Stimulated activated CD8-positive, alpha-beta memory T cell treated with anti-CD3 and anti-CD28 coated beads, Interleukin-2, amount 100 ng/mL, for 1 hour (primary cell): ENCODE measurements around the gene VASP.
A peak's percentile ranks its signal among the peaks of the same experiment; 100 is the strongest.

Experiments used
- DNase-seq, 2 donors: peaks; one replicate each; pipeline ENCODE4 v3.0.0-alpha.2; 2020; ENCODE audit warnings: low read depth in 2 of 2

Gene VASP

GRCh38 chr19:45515081-45515624 lies 7.9 kb downstream of the VASP start:
- DNase-seq = no peak

DNA sequence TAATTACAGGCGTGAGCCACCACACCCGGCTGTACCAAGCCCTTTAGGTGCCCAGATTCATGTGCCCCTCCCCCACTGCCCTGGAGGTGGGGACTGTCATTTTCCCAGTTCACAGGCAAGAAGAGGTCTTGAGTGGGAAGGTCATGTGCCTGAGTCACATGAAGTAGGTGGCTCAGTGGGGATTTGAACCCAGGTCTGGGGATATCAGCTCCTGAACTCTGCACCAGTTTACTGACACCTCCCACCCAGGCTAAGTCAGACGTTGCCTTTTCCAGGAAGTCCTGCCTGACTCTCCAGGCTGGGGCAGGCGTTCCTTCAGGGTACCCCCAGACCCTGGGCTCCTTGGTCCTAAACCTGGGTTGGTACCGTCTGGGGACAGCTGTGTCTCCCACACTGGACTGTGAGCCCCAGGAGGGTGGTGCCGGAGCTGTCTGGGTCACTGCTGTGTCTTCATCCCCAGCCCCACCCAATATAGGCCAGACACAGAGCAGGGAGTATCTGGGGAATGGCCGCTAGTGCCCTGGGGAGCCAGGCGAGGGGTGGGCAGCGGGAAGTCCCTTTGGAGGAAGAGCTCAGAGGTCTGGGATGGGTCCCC lies 8.6 kb downstream of the VASP start:
- DNase-seq = no peak

DNA sequence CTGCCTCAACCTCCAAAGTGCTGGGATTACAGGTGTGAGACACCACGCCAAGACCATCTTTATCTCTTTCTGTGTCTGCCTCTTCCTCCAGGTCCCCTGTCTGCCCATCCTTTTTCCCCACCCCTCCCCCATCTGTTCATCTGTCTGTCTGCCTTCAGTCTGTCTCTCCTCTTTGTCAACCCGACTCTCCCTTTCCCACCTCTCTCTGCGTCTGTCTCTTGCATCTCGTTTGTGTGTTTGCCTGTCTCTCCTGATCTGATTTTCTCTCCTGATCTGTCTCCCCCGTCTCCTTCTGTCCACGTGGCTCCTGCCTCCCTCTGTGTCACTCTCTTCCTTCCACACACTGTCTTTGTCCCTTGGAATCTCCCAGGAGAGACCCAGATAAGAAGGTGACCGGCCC lies 10.0 kb downstream of the VASP start:
- DNase-seq = no peak

GRCh38 chr19:45517641-45518468 lies 10.6 kb downstream of the VASP start:
- DNase-seq = no peak

- DNase-seq = no peak
Measured at GRCh38 chr19:45518469-45518826, 11.2 kb downstream of the VASP start.

GRCh38 chr19:45522010-45522941 lies 15.0 kb downstream of the VASP start:
- no peak for DNase-seq

- peak; percentile 52 for DNase-seq
Measured at GRCh38 chr19:45523642-45524256, 16.5 kb downstream of the VASP start.

GRCh38 chr19:45524575-45525129 lies 17.4 kb downstream of the VASP start:
- DNase-seq = no peak

DNA sequence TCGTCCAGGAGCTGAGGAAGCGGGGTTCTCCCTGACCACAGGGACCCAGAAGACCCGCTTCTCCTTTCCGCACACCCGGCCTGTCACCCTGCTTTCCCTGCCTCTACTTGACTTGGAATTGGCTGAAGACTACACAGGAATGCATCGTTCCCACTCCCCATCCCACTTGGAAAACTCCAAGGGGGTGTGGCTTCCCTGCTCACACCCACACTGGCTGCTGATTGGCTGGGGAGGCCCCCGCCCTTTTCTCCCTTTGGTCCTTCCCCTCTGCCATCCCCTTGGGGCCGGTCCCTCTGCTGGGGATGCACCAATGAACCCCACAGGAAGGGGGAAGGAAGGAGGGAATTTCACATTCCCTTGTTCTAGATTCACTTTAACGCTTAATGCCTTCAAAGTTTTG lies 18.9 kb downstream of the VASP start:
- no peak for DNase-seq

DNA sequence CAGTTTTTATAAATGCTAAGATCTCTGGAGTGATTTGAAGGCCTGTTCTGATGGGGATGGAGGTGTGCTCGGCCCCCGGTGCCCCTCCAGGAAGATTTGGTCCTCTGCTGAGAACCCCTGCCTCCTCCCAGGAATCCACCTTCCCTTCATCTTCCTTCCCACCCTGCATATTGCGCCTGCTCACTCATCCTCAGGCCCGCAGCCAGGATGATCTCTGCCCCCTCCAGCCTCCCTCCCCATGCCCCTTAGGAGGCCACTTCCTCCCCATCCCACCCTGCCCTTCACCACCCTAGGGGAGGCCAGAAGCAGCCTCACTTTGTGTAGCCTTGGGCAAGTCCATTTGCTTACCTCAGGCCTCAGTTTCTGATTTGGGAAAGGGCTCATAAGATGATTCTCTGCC lies 19.7 kb downstream of the VASP start:
- DNase-seq = no peak

DNA sequence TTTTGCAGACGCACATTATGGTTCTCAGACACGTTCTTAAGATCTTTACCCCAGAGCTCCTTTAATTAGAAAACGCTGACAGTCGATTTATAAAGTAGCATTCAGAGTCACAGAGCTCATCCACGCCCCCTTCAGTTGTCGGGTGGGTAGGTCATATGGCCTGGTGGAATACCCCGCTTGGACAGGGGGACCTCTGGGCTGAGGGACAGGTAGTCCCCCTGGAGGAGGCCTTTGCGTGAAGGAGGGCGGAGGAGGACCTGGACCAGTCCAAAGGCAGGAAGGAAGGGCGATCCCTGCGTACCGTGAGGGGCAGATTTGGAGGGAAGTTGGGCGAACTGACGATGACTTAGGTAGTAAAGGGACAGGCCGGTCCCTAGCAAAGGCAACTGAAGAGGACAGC lies 20.5 kb downstream of the VASP start:
- DNase-seq = no peak

GRCh38 chr19:45528149-45528743 lies 21.0 kb downstream of the VASP start:
- no peak for DNase-seq

GRCh38 chr19:45528744-45529419 lies 21.6 kb downstream of the VASP start:
- no peak for DNase-seq

- DNase-seq = no peak
Measured at GRCh38 chr19:45529420-45529785, 22.1 kb downstream of the VASP start.

DNA sequence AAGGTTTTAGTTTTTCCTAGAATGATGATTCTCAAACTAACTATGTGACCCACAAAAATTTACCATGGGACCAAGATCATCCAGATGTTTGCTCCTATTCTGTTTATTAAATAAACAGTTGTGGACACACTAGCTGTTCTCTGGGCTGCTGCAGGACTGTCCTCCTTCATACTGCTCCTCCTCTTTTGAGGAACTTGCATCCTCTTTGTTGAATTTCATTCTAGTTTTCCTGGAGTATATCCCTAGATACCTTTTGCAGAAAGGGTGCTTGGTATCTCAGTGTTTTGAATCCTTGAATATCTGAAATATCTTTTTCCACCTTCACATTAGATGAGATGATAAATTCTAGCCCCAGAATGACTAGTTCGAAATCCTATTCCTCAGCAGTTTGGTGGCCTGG lies 24.1 kb downstream of the VASP start:
- no peak for DNase-seq

- no peak for DNase-seq
Measured at GRCh38 chr19:45539459-45539858, 32.2 kb downstream of the VASP start.

DNA sequence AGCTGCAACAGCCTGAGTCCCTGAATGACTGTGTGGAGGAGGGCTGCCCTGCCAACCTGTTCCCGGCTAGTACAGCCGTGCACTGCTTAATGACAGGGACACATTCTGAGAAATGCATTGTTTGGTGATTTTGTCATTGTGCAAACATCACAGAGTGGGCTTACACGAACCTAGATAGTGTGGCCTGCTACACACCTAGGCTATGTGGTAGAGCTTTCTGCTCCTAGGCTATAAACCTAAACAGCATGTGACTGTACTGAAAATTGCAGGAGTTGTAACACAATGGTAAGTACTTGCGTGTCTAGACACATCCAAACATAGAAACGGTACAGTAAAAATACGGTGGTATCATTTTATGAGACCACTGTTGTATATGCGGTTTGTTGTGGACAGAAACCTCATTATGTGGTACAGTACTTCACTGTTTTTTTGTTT lies 35.0 kb downstream of the VASP start:
- DNase-seq = no peak

- DNase-seq = no peak
Measured at GRCh38 chr19:45547211-45547770, 40.0 kb downstream of the VASP start.

DNA sequence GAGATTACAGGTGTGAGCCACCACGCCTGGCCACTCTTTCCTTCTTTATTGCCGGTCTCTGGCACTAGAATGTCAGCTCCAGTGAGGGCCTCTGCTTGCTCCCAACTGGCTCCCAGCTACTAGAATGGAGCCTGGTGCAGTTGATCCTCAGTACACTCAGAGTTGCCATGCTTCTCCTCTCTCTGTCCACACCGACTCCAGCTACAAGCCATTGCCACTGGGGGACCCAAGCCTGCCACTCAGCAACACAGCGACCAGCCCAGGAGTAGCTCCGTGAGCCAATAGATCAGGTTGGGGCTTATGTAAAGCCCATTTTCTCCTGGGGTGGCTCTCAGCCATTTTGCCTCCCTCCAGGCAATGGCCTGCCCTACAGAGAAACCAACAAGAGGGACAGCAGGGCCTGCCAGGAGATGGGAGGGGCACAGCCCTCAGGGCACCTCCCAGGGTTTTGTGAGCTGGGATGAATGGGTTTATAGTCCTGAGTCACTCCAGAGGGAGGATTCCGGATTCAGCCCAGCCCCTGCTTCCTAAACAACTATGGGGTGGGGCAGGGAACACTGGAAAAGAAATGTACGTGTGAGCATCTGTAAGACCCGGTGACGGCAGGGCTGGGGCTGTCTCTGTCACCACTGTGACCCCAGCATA lies 40.8 kb downstream of the VASP start:
- DNase-seq = no peak

GRCh38 chr19:45553464-45553863 lies 46.2 kb downstream of the VASP start:
- DNase-seq = no peak
